HG03064 (cell line): ENCODE results near the gene RSPH10B2.
"Not testable (repeated sequence)": the region's sequence is repeated elsewhere in the genome, so short reads cannot be mapped to it uniquely, and the experiment has no call there.

Source experiments
- ATAC-seq: cut with Tn5 transposase; IDR thresholded peaks from one replicate; pipeline ENCODE4 v1.9.1; 2021; ENCODE audit warnings: low read depth; ENCODE audit not compliant: unreplicated experiment

RSPH10B2 gene

GRCh38 chr7:6753964-6754363 lies at the start of gene RSPH10B2:
Gene RSPH10B2 (plus strand): TSS chr7:6754103. CDS start chr7:6757678, 3,575 bp downstream.
- ATAC-seq, result not testable (repeated sequence)

DNA sequence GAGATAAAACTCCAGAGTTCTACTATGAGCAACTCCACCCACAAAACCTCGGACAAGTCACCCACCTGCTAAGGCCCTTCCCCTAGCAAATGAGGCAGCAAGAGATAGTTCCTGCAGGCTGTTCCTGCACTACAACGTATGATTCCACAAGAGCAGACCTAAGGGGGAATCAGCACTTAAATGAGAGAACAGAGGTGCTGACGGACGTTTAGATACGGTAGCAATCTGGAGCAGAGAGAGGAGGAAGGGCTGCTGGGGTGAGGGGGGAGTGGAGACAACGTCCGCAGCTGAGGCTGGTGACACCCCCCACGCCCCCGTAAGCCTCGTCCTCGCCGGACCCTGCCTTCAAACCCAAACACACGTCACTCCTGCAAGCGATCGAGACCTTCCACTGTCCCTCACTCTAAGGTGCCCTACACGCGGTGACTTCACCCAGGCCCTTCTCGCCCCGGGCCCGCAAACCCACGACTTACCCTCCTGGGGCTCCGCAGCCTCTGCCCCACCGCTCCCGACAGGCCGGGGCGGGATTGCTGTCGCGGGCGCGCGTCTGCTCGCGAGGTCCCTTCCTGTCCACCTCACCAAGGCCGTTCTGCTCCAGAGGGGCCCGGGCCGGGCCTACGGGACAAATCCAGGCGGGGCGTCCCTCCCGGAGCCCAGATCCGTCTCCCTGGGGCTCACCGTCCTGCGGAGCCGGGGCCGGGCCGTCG lies 47.8 kb upstream of the RSPH10B2 start:
- ATAC-seq, result peak; percentile 30

DNA sequence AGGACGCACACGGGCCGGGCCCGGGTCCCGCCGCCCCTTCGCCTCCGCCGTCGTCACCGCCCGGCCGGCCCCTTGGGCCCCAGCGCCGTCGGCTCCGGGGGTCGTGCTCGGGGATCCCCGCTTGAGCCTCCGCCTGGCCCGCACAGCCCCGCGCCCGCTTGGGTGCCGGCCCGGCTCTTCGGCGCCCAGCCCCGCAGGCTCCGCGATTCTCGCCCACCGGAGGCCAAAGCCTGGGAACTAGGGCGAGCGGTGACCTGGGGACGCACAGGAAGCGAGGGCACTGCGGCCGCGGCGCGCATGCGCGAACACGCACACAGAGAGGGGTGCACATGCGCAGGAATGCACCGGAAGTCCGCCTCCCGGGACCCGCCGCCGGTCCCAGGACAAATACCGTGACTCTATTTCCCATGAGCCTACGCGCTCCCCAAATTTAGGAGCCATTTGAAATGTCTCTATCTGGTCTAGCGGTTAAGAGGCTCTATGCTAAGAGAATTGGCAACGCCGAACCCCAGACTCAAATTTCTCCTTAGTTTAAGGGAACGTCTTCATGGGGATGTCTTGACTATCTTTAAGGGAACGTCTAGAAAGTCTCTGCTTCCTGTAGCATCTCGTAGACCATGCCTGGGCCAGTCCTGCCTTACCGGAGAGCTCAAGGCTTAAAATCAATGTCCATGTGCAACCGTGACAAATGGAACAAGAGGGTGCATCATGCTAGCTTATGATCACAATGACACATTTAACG lies 47.1 kb upstream of the RSPH10B2 start, which contains the start of gene ZNF12:
TSS of gene ZNF12 (minus strand) at position 282 of the 742 bp plus-strand sequence. CDS start 1,774 bp downstream, outside the sequence.
- ATAC-seq, result peak; percentile 89

DNA sequence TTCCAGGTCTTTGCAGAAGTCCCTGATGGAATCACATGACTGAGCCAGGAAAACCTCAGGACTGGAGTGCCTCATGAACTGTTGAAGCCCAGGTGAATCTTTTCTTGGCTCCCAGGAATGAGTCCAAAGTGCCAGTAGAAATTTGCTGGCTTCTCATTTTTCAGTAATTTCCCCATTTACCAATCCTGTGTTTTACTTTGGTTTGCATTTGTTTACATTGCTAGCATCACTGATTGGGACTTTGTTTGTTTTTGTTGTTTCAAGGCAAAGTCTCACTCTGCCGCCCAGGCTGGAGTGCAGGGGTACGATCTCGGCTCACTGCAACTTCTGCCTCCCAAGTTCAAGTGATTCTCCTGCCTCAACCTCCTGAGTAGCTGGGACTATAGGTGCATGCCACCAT lies 45.6 kb upstream of the RSPH10B2 start:
- no peak for ATAC-seq

GRCh38 chr7:6709808-6710207 lies 44.1 kb upstream of the RSPH10B2 start:
- no peak for ATAC-seq

DNA sequence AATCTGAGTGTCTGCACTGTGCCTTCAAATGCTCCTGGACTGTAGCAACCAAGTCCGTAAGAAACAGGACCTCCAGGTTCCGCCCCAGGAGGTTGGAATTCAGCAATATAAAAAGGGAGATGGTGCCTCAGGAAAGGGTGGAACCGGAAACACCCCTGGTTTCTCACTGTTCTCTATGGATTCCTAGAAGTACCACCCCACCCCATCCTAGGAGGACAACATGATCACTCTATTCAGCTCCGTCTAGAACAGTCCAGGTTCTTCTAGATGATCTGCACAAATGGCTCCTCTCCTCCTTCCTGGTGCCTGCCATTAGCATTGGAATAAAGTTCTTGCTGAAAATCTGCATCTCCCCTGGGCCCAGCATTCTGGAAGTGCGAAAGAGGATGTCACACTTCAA lies 39.5 kb upstream of the RSPH10B2 start:
- ATAC-seq, result no peak

DNA sequence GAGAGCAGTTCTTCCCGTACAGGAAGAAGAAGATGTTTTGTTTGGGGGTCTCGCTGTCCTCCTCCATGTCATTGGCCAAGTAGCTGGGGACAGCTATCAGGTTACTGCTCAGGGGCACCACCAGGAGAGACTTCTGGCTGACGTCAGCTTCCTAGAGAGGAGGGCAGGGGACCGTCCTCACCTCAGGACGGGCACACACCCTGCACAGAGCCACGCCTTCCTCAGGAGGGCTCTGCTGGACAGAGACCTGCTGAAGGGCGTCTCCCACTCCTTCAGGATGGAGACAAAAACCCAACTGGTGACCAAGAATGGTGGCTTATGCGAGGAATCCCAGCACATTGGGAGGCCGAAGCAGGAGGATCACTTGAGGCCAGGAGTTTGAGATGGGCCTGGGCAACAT lies 38.0 kb upstream of the RSPH10B2 start:
- not testable (repeated sequence) for ATAC-seq

DNA sequence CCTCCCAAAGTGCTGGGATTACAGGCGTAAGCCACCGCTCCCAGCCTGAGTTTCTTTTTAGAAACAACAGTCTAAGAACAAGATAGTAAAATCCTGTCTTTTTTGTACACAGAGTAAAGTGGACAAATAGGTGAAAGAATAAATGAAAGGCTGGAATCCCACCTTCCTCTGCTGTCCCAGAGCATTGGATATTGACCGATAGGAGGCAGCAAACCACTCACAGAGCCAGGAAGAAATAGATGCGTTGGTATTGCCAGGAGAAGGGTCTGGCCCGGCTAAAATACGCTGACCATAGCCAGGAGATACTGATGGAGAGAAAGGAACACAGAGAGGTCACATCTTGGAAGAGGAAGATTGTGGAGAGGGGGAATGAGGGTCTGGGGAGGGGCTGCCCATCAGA lies 35.8 kb upstream of the RSPH10B2 start:
- no peak for ATAC-seq

GRCh38 chr7:6724351-6724750 lies 29.6 kb upstream of the RSPH10B2 start:
- not testable (repeated sequence) for ATAC-seq

DNA sequence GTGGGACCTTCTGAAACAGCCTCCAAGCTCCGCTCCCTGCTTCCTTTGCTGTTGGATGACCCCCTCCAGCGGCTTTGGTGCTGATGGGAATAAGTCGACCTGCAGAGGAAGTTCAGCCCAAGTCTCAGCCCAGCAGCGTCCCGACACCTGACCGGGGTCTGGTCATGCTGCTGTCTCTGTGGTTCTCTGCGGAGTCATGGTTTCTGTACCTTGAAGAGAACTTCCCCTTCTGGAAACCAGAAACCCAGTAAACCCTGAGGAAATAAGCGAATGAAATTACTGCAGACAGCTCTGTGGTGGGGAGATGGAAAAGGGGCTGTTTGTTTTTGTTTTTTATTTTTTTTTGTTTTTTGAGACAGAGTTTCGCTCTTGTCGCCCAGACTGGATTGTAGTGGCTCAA lies 28.9 kb upstream of the RSPH10B2 start:
- peak; percentile 56 for ATAC-seq

- not testable (repeated sequence) for ATAC-seq
These were observed 27.6 kb upstream of the RSPH10B2 start for GRCh38 chr7:6726341-6726740.

DNA sequence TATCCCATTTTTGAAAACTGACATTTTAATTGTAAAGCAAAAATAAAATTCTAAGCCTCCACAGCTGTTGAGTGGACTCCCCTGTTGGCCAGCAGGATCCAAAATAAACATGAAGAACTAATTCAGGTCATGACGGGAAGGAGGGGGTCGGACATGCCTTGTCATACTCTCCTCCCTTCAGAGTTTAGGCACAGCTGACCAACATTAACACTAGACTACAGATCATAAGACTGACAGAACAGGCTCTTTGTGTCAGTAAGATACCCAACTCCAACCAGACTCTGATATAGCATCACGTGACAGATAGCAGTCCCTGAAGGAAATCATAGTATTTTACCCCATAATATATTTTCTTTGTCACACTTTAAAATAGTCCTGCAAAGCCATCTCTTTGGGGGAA lies 26.2 kb upstream of the RSPH10B2 start:
- no peak for ATAC-seq

DNA sequence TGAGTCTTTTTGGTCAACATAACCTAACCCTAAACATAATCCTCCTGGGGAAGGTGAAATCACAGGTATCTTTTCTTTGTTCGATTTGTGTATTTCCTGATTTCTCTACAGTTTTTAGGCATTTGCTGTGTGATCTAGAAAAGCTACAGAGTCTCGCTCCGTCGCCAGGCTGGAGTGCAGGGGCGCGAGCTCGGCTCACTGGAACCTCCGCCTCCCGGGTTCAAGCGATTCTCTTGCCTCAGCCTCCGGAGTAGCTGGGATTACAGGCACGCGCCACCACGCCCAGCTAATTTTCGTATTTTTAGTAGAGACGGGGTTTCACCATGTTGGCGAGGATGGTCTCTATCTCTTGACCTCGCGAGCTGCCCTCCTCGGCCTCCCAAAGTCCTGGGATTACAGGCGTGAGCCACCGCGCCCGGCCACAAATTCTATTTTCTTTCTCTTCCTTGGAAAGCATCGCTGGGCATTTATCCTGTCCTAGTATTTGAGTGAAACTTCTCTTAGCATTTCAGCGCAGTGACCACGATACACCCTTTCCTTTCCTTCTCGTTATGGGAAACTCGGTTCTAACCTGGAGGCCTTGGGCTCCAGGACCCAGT lies 24.9 kb upstream of the RSPH10B2 start:
- not testable (repeated sequence) for ATAC-seq

GRCh38 chr7:6729492-6730342 lies 24.2 kb upstream of the RSPH10B2 start:
- ATAC-seq, result peak; percentile 92

DNA sequence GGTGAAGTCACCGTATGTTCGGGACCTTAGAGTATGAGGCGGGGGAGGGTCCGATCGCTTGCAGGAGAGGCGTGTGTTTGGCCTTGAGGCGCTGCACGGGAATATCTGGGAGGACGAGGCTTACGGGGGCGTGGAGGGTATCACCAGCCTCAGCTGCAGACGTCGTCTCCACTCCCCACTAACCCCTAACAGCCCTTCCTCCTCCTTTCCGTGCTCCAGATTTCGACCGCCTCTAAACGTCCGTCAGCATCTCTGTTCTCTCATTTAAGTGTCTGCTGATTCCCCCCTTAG lies 23.6 kb upstream of the RSPH10B2 start:
- ATAC-seq, result no peak

GRCh38 chr7:6738415-6738814 lies 15.5 kb upstream of the RSPH10B2 start:
- not testable (repeated sequence) for ATAC-seq

DNA sequence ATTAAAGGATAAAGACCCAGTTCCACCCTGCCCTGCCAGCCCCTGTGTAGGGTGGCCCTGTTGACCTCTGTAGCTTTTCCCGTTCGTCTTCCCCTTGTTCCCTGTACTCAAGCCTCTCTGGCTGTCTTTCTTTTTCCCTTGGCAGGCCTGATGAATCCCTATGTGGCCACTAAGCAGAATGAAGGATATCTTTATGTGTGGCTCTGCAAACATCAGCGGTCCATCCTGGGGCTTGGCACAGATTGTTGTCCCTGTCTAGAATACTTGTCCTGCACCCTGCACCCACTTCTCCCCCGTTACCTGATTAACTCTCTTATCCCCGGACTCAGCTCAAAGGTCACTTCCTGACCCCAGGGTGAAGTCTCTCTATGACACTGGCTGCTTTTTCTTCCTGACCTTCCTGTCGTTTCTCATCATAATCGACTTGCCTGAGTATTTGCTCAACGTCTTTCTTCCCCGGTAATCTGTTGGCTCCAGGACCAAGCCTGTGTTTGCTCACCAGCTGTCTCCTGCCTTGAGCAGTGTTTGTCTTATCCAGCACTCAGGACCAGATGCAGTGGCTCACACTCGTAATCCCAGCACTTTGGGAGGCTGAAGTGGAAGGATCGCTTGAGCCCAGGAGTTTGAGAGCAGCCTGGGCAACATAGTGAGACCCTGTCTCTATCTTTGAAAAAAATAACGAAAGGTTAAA lies 9.3 kb upstream of the RSPH10B2 start:
- not testable (repeated sequence) for ATAC-seq

DNA sequence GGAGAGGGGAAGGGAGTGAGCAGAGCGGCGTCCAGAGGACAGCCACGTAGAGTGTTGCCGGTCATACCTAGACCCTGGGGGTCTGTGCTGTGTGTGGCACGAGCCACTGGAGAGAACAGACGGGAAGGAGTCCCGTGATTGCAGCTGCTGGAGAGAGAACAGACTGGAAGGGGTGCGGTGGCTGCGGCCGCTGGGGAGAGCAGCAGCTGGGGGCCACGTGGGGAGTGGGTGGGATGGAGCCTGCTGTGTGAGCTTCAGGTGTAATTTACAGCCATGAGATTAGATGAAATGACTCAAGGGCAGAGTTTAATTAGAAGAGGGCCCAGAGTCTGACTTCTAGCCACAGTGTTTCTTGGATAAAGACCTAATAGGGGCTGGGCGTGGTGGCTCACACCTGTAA lies 4.6 kb upstream of the RSPH10B2 start:
- not testable (repeated sequence) for ATAC-seq

GRCh38 chr7:6750173-6750572 lies 3.7 kb upstream of the RSPH10B2 start:
- not testable (repeated sequence) for ATAC-seq

- ATAC-seq, result not testable (repeated sequence)
These were observed 7.3 kb downstream of the RSPH10B2 start for GRCh38 chr7:6761186-6761585.
